ENCODE results near the gene NR6A1.

The NR6A1 gene

DNA sequence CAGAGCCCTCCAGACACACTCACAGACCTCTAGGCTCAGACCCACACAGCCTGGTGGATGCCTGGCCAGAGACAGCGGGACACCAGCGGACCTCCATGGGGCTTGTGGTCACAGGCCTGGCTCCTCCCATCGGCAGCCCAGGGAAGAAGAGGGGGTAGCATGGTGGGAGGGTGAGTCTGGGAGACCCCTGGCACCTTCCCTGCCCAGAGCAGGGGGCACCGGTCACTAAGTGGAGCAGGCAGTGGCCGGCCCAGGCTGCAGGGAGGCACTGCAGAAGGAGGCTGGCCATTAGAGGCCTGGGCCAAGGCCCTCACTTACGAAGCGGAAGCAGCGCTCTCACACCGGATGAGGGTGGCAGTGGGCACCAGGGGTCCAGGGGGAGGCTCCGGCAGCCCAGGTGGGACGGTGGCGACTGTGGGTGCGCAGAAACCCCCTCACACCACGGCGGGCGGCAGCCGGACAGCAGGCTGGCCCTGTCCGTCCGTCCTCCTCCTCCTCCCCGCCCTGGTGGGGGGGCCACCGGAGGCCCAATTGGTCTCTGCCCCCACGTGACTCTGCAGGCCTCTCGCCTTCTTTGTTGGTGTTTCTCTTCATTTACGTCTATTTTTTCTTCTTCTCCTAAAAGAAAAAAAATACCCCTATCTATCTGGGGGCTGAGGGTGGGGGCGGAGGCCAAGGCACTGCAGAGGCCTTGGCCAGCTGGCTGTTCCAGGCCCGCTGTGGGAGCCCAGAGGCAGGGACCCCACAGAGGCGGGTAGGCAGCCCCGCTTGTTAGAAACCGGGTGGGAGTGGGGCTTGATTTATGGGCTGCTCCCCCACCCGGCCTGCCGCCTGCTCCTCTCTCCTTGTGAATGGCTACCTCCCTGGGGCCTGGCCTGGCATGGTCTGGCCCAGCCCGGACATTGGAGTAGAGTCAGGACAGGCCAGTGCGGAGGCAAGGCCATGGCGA lies 263.9 kb downstream of the NR6A1 start, which contains the start of gene NR5A1:
Gene NR5A1, minus strand, starts transcription at position 469 of the 949 bp plus-strand sequence. CDS start 4,004 bp downstream, outside the sequence.
- in situ Hi-C loops (cut with HindIII; ENCODE audit: low sequenced_read_pairs): no loop called here
- DNase-seq (ENCODE audit: low read depth, low spot score): no peak
- no peak within 1 kb of the TSS for H3K4me3 ChIP-seq (ENCODE audit: low read depth, low read length)
- TF ChIP-seq, protein P1, sequence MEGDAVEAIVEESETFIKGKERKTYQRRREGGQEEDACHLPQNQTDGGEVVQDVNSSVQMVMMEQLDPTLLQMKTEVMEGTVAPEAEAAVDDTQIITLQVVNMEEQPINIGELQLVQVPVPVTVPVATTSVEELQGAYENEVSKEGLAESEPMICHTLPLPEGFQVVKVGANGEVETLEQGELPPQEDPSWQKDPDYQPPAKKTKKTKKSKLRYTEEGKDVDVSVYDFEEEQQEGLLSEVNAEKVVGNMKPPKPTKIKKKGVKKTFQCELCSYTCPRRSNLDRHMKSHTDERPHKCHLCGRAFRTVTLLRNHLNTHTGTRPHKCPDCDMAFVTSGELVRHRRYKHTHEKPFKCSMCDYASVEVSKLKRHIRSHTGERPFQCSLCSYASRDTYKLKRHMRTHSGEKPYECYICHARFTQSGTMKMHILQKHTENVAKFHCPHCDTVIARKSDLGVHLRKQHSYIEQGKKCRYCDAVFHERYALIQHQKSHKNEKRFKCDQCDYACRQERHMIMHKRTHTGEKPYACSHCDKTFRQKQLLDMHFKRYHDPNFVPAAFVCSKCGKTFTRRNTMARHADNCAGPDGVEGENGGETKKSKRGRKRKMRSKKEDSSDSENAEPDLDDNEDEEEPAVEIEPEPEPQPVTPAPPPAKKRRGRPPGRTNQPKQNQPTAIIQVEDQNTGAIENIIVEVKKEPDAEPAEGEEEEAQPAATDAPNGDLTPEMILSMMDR (IDR thresholded peaks at IDR 0.05; ENCODE audit: low read depth, low read length): no peak

DNA sequence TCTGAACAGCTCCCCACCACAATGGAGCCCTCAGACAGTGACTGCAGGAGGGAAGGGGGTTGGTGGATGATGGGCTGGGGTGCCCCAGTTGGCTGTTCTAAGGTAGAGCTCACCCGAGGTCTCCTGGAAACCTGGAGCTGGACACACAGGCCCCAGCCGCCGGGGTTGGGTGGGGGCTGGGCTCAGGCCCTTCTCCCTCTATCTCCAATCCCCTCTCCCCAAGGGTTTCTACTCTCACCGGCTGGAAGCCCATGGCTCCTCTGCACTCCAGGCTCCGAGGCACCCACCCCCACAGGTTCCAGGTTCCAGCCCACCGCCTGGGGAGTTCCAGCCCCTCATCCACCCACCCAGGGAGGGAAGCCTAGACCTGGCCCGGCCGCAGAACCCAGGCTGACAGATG lies 264.7 kb downstream of the NR6A1 start:
- in situ Hi-C loops (cut with HindIII; ENCODE audit: low sequenced_read_pairs): no loop called here
- DNase-seq (ENCODE audit: low read depth, low spot score): no peak

DNA sequence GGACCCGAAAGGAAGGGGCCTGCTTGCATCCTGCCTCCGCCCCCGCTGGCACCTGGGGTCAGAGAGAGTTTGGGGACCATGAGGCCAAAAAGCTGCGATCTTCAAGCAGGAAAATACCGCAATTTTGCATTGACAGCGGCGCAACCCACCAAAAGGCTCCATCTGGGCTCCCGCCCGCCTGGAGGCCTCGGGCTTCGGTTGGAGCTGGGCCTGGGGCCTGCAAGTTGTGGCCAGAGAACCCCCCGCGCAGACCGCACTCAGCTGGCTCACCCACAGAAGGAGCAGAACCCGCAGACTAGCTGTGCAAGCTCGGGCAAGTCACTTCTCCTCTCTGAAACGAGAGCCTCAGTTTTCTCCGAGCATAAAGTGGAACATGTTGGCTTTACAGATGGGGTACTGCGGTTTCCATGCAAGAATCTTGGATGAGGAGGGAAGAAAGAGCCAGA lies 265.2 kb downstream of the NR6A1 start:
- TF ChIP-seq, protein P1 (IDR thresholded peaks at IDR 0.05; ENCODE audit: low read depth, low read length): no peak
- no peak overlapping the region for H3K4me3 ChIP-seq (ENCODE audit: low read depth, low read length)
- no peak for DNase-seq (ENCODE audit: low read depth, low spot score)
- in situ Hi-C loops (cut with HindIII; ENCODE audit: low sequenced_read_pairs): no loop called here

More for the DNA sequence above, 264.7 kb downstream of the NR6A1 start:
- no peak overlapping the region for H3K4me3 ChIP-seq (ENCODE audit: low read depth, low read length)
- TF ChIP-seq, protein P1 (IDR thresholded peaks at IDR 0.05; ENCODE audit: low read depth, low read length): no peak

DNA sequence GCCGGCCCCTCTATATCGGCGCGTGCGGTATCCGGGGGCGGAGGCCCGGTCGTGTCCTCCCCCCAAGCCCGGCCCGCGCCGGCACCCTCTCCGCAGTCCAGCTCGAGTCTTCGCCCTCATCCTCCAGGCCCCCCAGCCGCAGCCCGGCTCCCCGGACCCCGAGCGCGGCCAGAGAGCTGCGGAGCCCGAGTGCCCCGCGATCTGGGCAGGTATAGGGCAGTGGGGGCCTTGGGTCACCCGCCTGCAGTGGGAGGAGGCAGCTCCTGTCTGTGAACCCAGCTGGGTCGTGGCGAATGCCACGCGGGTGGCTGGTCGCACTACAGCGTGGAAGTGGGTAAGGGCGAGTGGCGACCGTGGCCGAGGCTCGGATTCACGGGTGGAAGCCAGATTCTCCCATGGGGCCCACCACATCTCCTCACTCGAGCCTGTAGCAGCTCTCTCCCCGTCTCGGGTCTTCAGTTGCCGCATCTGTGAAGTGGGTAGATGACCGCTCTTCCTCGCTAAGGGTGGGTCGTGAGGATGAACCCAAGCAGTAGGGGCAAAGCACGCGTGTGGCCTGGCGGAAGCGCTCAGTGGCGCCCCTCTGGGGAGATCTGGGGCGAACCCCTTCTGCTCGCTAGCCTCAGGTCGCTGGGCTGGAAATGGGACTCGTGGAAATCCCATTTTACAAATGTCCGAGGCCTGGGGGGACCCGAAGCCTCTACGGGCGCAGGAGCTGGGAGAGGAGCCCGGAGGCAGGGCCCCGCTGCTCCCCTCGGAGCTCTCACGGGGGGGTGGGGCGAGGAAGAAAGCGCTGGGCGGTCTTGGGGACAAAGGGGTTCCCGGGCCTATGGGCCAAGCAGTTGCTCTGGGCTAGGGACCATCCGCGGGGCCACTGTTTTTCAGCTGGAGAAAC lies 265.9 kb downstream of the NR6A1 start:
- DNase-seq (ENCODE audit: low read depth, low spot score): no peak
- no peak overlapping the region for H3K4me3 ChIP-seq (ENCODE audit: low read depth, low read length)
- in situ Hi-C loops (cut with HindIII; ENCODE audit: low sequenced_read_pairs): no loop called here
- TF ChIP-seq, protein P1 (IDR thresholded peaks at IDR 0.05; ENCODE audit: low read depth, low read length): no peak

DNA sequence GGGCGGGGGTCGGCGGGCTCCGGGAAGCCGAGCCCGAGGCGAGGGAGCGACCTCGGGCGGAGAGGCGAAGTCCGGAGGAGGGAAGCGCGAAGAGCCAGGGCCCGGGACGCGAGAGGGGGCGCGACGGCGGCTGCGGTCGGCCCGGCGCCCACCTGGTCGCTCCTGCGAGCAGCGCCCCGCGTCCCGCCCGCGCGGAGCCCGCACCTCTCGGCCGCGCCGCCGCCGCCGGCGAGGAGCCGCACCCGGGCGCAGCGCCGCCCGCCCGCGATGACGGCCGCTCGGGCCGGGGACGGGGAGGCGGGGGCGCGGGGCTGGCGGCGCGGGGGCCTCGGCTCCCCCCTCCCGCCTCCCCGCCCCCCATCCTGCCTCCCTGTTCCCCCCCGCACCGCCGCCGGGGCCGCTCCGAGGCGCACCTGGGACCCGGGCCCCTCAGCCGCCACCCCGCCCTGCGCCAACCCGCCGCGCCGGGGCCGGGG lies 266.5 kb downstream of the NR6A1 start:
- TF ChIP-seq, protein P1 (IDR thresholded peaks at IDR 0.05; ENCODE audit: low read depth, low read length): no peak
- DNase-seq (ENCODE audit: low read depth, low spot score): no peak
- in situ Hi-C loops (cut with HindIII; ENCODE audit: low sequenced_read_pairs): no loop called here
- H3K4me3 ChIP-seq (ENCODE audit: low read depth, low read length): no peak overlapping the region
